ENCODE data around the gene SLC2A13. TPM values are rescaled to one million over a fixed set of nuclear protein-coding genes. Genes with fewer than 3 reads are reported as not detected.
A peak's percentile ranks its signal among the peaks of the same experiment; 100 is the strongest.

Gene SLC2A13
- total and polyA plus RNA-seq, 11 donors: 1.9 to 17.6 (median 8.5) TPM

DNA sequence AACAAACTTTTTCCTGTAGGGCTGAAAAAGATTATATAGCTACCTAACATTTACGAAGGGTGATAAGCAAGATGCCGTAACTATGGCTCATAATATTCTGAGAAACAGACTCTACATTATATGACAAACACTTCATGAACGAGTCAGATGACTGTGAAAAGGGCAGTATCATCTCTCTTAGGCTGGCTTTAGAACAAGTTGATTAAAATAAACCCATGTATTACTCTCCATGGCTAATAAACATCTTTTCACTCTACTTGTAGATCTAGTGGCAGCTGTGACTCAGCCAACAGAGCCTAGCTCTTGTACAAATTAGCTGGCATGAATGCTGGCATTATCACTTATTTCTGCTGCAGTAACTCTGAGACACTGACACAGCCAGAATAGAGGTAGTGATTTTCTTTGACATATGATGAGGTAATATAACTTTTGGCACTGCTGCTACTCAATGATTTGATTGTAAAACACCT is 47.1 kb downstream of the SLC2A13 start:
- Histone ChIP-seq H3K4me3 (peak overlapping the region in 5 of 12 donors; percentile 0 to 20 (median 15)), H3K4me1 (peaks cover 0 to 38% (median 10%) of the 10 kb centered on the region in 12 donors)
- peak; percentile 49 to 77 (median 60) for ATAC-seq

DNA sequence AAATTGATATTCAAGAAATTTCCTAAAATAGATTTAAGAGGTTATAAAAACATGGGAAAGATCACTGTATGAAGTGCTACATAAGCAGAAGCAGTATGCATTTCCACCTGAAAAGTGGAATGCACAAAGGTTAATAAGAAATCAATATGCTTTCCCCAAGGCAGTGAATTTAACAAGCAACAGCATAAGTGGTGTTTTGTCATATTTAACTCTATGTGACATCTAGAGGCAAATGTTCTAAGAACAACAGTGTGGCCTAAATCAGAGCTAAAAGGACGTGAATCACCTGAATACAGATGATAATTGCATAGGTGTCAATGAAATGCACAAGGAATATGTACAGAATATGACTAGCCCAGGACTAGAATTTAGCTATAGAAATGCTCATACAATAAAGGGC is 49.5 kb downstream of the SLC2A13 start:
- Histone ChIP-seq H3K9me3 (no peaks in the 10 kb centered on the region), H3K36me3 (no peaks in the 10 kb centered on the region), H3K27me3 (no peaks in the 10 kb centered on the region), H3K27ac (peak overlapping the region in 2 of 12 donors; percentile 8 to 75), H3K4me1 (peaks cover 0 to 21% (median 6%) of the 10 kb centered on the region in 12 donors), H3K4me3 (no peak overlapping the region)
- ATAC-seq (no peak), DNase-seq (no peak)
- WGBS, 4 donors: 75 to 92% (median 84%) methylated on average over 1 of the region's 1 CpG
- TF ChIP-seq, protein P1, sequence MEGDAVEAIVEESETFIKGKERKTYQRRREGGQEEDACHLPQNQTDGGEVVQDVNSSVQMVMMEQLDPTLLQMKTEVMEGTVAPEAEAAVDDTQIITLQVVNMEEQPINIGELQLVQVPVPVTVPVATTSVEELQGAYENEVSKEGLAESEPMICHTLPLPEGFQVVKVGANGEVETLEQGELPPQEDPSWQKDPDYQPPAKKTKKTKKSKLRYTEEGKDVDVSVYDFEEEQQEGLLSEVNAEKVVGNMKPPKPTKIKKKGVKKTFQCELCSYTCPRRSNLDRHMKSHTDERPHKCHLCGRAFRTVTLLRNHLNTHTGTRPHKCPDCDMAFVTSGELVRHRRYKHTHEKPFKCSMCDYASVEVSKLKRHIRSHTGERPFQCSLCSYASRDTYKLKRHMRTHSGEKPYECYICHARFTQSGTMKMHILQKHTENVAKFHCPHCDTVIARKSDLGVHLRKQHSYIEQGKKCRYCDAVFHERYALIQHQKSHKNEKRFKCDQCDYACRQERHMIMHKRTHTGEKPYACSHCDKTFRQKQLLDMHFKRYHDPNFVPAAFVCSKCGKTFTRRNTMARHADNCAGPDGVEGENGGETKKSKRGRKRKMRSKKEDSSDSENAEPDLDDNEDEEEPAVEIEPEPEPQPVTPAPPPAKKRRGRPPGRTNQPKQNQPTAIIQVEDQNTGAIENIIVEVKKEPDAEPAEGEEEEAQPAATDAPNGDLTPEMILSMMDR (IDR thresholded peaks at IDR 0.05): no peak
- TF ChIP-seq POLR2A (IDR thresholded peaks at IDR 0.05): no peak
- intact Hi-C loops (cut with DNase I): loop anchor here in 1 of 10 donors (5.0 kb wide), 1 partner anchor 51 kb away; the partner anchor contains the start of gene SLC2A13

More for the DNA sequence above, 47.1 kb downstream of the SLC2A13 start:
- Histone ChIP-seq H3K27me3 (no peaks in the 10 kb centered on the region), H3K36me3 (no peaks in the 10 kb centered on the region), H3K27ac (peak overlapping the region in 11 of 12 donors; percentile 14 to 61 (median 48)), H3K9me3 (no peaks in the 10 kb centered on the region)
- DNase-seq: peak in 2 of 5 donors; percentile 26
- intact Hi-C loops (cut with DNase I): loop anchor here in 1 of 10 donors (5.0 kb wide), 1 partner anchor 49 kb away; the partner anchor contains the start of gene SLC2A13
- WGBS, 4 donors: 53 to 69% (median 57%) methylated on average over 3 of the region's 3 CpGs
- TF ChIP-seq POLR2A (IDR thresholded peaks at IDR 0.05): no peak
- TF ChIP-seq, protein P1 (IDR thresholded peaks at IDR 0.05): no peak

DNA sequence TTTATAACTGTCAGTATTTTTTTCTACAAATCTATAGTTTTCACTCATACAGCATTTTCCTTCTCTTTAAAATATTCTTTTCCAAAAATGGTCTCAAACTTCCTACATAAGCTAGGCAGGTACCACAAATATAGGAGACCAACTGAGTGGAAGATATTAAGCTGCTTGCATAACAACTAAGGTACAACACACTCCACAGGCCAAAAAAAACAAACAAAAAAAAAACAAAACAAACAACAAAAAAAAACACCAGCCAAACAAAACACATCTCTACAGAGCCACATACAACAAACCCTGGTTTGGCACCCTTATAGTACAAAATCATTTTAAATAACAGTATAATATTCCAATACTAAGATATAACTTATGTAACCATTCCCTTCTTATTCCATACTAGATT is 50.1 kb downstream of the SLC2A13 start:
- Histone ChIP-seq H3K9me3 (no peaks in the 10 kb centered on the region), H3K27ac (peak overlapping the region in 4 of 12 donors; percentile 61 to 75 (median 70)), H3K4me1 (peaks cover 0 to 20% (median 6%) of the 10 kb centered on the region in 12 donors), H3K36me3 (no peaks in the 10 kb centered on the region), H3K4me3 (no peak overlapping the region), H3K27me3 (no peaks in the 10 kb centered on the region)
- TF ChIP-seq, protein P1 (IDR thresholded peaks at IDR 0.05): no peak
- no peak for TF ChIP-seq POLR2A (IDR thresholded peaks at IDR 0.05)
- no peak for ATAC-seq
- DNase-seq: no peak
- intact Hi-C loops (cut with DNase I): loop anchor here in 1 of 10 donors (5.0 kb wide), 1 partner anchor 52 kb away; the partner anchor contains the start of gene SLC2A13

DNA sequence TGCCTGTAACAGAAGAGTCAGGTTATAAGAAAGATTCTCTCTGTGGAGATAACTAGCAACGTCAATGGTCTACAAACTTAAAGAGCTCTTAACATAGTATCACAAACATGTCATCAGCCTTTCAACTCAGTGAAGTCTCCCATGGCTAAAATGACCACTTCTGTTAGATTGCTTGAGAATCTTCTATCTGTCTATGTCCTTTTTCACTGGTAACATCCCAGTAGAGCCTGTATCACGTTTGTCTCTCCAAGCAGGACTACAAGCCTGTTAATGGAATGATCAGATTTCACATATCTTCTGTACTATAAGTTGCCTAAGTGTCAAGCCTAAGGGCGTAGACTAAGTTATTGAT is 50.7 kb downstream of the SLC2A13 start:
- ATAC-seq: peak in 3 of 4 donors; percentile 31 to 41 (median 34)
- TF ChIP-seq POLR2A (IDR thresholded peaks at IDR 0.05): no peak
- TF ChIP-seq, protein P1 (IDR thresholded peaks at IDR 0.05): no peak
- H3K4me3 ChIP-seq: peak overlapping the region in 4 of 12 donors; percentile 13 to 26 (median 14)
- DNase-seq: no peak
- WGBS, 4 donors: 45 to 59% (median 53%) methylated on average over 3 of the region's 3 CpGs
- H3K27me3 ChIP-seq: no peaks in the 10 kb centered on the region
- peaks cover 0 to 20% (median 6%) of the 10 kb centered on the region in 12 donors for H3K4me1 ChIP-seq
- H3K27ac ChIP-seq: peak overlapping the region in 11 of 12 donors; percentile 43 to 75 (median 65)
- intact Hi-C loops (cut with DNase I): loop anchor here in 1 of 10 donors (5.0 kb wide), 1 partner anchor 52 kb away; the partner anchor contains the start of gene SLC2A13
- no peaks in the 10 kb centered on the region for H3K9me3 ChIP-seq
- H3K36me3 ChIP-seq: no peaks in the 10 kb centered on the region
